ENCODE data around the gene ABCA1.

GRCh38 chr9:104882566-104882965 lies 45.4 kb downstream of the ABCA1 start:
- TF ChIP-seq CTCF (IDR thresholded peaks at IDR 0.05; ENCODE audit: low read depth, low read length) = no peak
- no peak for TF ChIP-seq EZH2phosphoT487 (IDR thresholded peaks at IDR 0.05; ENCODE audit: low read depth)

Measured in OCI-LY3 (cell line).